OCI-LY1 (cell line): Measurements from ENCODE around the gene TRIM25.

ENCODE experiments used
- H2AFZ ChIP-seq: fragments of 200-600 bp; sonication (generic), shearing (Covaris generic); 2 replicates; pipeline ENCODE4 v1.6.0; 2014; ENCODE audit warnings: antibody characterized with exemption, mild to moderate bottlenecking, low read length
- H3F3A ChIP-seq: fragments of 200-600 bp; sonication (generic), shearing (Covaris generic); 2 replicates; pipeline ENCODE4 v1.6.0; 2014; ENCODE audit warnings: mild to moderate bottlenecking, antibody characterized with exemption, low read length, moderate library complexity; ENCODE audit not compliant: insufficient read depth
- H3K27ac ChIP-seq: fragments of 200-600 bp; sonication (generic); 2 replicates; pipeline ENCODE4 v1.5.1; 2014; ENCODE audit warnings: low read length, mixed run types, mild to moderate bottlenecking, low read depth; ENCODE audit not compliant: poor library complexity, severe bottlenecking
- H3K27me3 ChIP-seq: fragments of 200-600 bp; sonication (generic); 2 replicates; pipeline ENCODE4 v1.6.0; 2014; ENCODE audit warnings: antibody characterized with exemption, mild to moderate bottlenecking, low read length, moderate library complexity; ENCODE audit not compliant: insufficient read depth
- H3K36me3 ChIP-seq: fragments of 200-600 bp; sonication (generic); 2 replicates; pipeline ENCODE4 v1.6.1; 2014; ENCODE audit warnings: mild to moderate bottlenecking, antibody characterized with exemption, low read length, moderate library complexity, mixed read lengths; ENCODE audit not compliant: insufficient read depth
- H3K4me1 ChIP-seq: fragments of 200-600 bp; sonication (generic); 2 replicates; pipeline ENCODE4 v1.5.1; 2014; ENCODE audit warnings: mild to moderate bottlenecking, low read length, moderate library complexity; ENCODE audit not compliant: insufficient read depth, severe bottlenecking
- H3K4me2 ChIP-seq: fragments of 200-600 bp; sonication (generic), shearing (Covaris generic); 2 replicates; pipeline ENCODE4 v1.6.1; 2014; ENCODE audit warnings: low read length
- H3K4me3 ChIP-seq: fragments of 200-600 bp; sonication (generic); 2 replicates; pipeline ENCODE4 v1.5.1; 2014; ENCODE audit warnings: low read length, low read depth, mild to moderate bottlenecking, mixed read lengths; ENCODE audit not compliant: poor library complexity, severe bottlenecking
- H3K79me2 ChIP-seq: fragments of 200-600 bp; shearing (Covaris generic); 2 replicates; pipeline ENCODE4 v1.6.1; 2016; ENCODE audit warnings: mixed run types, low read length, mixed read lengths; ENCODE audit not compliant: insufficient read depth
- H3K9ac ChIP-seq: fragments of 200-600 bp; sonication (generic), shearing (Covaris generic); 2 replicates; pipeline ENCODE4 v1.6.1; 2014; ENCODE audit warnings: mild to moderate bottlenecking, low read length, mixed read lengths
- H3K9me2 ChIP-seq: fragments of 200-600 bp; sonication (generic), shearing (Covaris generic); 2 replicates; pipeline ENCODE4 v1.6.1; 2014; ENCODE audit warnings: low read depth, mild to moderate bottlenecking, low read length, mixed read lengths
- H3K9me3 ChIP-seq: fragments of 200-600 bp; shearing (Covaris generic); 2 replicates; pipeline ENCODE4 v1.6.1; 2014; ENCODE audit warnings: low read length, mixed read lengths
- H4K20me1 ChIP-seq: fragments of 200-600 bp; sonication (generic), shearing (Covaris generic); 2 replicates; pipeline ENCODE4 v1.6.0; 2016; ENCODE audit warnings: mild to moderate bottlenecking, low read length; ENCODE audit not compliant: insufficient read depth
- EZH2 ChIP-seq: fragments of 200-600 bp; sonication (generic), shearing (Covaris generic); IDR thresholded peaks from 2 replicates; pipeline ENCODE4 v1.8.0; 2017; ENCODE audit warnings: borderline replicate concordance, mixed run types, mild to moderate bottlenecking, antibody characterized with exemption, low read length, moderate library complexity, mixed read lengths
- TF ChIP-seq, protein P1 (sequence below): fragments of 200-600 bp; sonication (generic), shearing (Covaris generic); IDR thresholded peaks from 2 replicates; pipeline ENCODE4 v1.5.1; 2017; ENCODE audit warnings: mild to moderate bottlenecking, antibody characterized with exemption, low read length, moderate library complexity, mixed read lengths

TRIM25 gene

DNA sequence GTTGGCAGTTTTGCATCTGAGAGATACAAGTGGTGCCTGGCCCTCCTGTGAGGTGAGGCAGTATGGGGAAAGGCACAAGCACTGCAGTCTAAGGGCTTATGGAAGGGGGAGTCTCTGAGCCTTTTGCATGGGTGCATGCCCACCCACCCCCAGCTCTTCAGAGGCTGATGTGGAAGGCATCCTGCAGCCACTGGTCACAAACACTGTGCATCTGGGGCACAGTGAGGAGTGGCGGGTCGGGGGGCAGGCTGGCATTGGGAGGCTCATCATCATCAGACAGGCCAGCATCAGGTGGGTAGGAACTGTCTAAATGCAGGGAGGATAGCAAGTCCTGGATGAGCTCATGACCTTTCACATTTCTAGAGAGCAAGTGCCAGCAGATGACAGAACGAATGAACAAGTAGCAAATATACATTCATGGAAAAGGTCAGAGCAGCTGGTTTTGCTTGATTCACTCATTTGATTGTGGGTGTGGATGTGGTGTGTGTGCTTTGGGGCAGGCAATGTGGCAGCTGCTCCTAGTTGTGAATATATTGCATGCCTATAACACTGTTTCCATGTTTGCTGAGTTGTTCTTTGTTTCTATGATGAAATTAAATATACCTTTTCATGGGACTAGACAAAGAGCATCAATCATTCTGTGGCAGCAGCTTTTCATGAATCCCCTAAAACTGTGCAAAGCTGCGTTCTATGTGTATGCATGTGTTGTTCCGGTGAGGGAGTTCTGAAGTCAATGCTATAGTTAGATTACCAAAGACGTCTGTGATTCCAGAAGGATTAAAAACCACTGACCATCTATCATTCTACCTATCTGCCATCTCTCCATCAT, 29.2 kb downstream of the TRIM25 start:
- no peaks in the 10 kb centered on the region for H3K4me1 ChIP-seq
- TF ChIP-seq, protein P1, sequence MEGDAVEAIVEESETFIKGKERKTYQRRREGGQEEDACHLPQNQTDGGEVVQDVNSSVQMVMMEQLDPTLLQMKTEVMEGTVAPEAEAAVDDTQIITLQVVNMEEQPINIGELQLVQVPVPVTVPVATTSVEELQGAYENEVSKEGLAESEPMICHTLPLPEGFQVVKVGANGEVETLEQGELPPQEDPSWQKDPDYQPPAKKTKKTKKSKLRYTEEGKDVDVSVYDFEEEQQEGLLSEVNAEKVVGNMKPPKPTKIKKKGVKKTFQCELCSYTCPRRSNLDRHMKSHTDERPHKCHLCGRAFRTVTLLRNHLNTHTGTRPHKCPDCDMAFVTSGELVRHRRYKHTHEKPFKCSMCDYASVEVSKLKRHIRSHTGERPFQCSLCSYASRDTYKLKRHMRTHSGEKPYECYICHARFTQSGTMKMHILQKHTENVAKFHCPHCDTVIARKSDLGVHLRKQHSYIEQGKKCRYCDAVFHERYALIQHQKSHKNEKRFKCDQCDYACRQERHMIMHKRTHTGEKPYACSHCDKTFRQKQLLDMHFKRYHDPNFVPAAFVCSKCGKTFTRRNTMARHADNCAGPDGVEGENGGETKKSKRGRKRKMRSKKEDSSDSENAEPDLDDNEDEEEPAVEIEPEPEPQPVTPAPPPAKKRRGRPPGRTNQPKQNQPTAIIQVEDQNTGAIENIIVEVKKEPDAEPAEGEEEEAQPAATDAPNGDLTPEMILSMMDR, result no peak
- no peak for TF ChIP-seq EZH2

DNA sequence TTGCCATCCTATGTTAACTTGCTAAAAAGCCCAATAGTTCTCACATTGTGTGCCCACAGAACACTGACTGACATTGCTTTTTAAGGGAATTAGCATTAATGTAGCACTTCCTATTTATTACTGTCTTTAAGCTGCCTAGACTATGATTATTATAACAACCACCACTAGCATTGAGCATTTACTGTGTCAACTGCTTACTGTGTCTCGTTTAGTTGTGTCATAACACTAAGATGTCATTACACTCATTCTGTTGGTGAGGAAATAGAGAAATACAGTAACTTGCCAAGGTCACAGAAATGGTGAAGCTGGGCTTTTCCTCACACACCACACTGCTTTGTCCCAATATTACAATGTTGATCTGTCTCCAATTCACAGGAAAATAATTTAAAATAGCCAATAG, 30.2 kb downstream of the TRIM25 start:
- H3K4me2 ChIP-seq, result no peak overlapping the region
- TF ChIP-seq, protein P1, result no peak
- TF ChIP-seq EZH2, result no peak
- H2AFZ ChIP-seq, result no peak overlapping the region
- no peaks in the 10 kb centered on the region for H3K4me1 ChIP-seq
- H3K9me3 ChIP-seq, result peaks cover 3% of the 10 kb centered on the region; the same call in 1 of the 2 replicates
- H3K9ac ChIP-seq, result no peak overlapping the region
- no peaks in the 10 kb centered on the region for H4K20me1 ChIP-seq
- no peaks in the 10 kb centered on the region for H3K79me2 ChIP-seq
- H3K4me3 ChIP-seq, result no peak overlapping the region
- no peaks in the 10 kb centered on the region for H3K9me2 ChIP-seq
- peaks cover 17% of the 10 kb centered on the region for H3K36me3 ChIP-seq
- no peaks in the 10 kb centered on the region for H3F3A ChIP-seq
- H3K27me3 ChIP-seq, result no peaks in the 10 kb centered on the region
- H3K27ac ChIP-seq, result no peak overlapping the region

More for the DNA sequence above, 29.2 kb downstream of the TRIM25 start:
- Histone ChIP-seq H3K4me3 (no peak overlapping the region), H2AFZ (no peak overlapping the region), H3K79me2 (no peaks in the 10 kb centered on the region), H3K9me2 (no peaks in the 10 kb centered on the region), H3F3A (no peaks in the 10 kb centered on the region), H3K36me3 (peaks cover 27% of the 10 kb centered on the region), H3K4me2 (no peak overlapping the region), H3K27ac (no peak overlapping the region), H4K20me1 (no peaks in the 10 kb centered on the region), H3K9ac (no peak overlapping the region), H3K27me3 (no peaks in the 10 kb centered on the region), H3K9me3 (peaks cover 3% of the 10 kb centered on the region; the same call in 1 of the 2 replicates)

DNA sequence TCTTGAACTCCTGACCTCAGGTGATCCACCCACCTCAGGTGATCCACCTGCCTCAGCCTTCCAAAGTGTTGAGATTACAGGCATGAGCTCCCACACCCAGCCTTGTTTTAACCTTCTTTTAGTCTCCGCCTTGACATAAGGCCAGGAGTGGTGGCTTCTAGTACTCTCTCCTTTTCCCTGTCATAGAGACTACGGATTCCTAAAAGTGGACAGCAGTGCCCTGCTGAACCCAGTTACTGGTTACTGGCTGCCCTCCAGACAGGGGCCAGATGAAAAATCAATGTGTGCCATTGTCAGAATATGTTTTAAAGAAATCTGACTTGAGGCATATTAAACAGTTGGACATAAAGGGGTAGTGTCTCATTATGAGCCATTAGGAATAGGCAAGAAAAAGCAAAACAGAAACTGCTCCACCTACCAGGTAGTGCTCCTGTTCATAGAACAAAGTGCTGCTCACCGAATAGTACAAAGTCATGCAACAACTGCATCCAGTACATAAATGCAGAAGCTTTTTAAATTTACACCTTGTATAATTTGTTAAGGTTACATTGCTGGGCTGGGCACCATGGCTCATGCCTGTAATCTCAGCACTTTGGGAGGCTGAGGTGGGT, 32.1 kb downstream of the TRIM25 start:
- Histone ChIP-seq H3F3A (no peaks in the 10 kb centered on the region), H4K20me1 (no peaks in the 10 kb centered on the region), H3K4me1 (no peaks in the 10 kb centered on the region), H2AFZ (no peak overlapping the region), H3K79me2 (no peaks in the 10 kb centered on the region), H3K9me3 (no peaks in the 10 kb centered on the region), H3K27me3 (no peaks in the 10 kb centered on the region), H3K9ac (no peak overlapping the region), H3K27ac (no peak overlapping the region), H3K4me2 (no peak overlapping the region), H3K9me2 (no peaks in the 10 kb centered on the region), H3K36me3 (no peaks in the 10 kb centered on the region), H3K4me3 (no peak overlapping the region)
- TF ChIP-seq, protein P1, result no peak
- no peak for TF ChIP-seq EZH2
